NB4 (cell line): ENCODE results near the gene KLC1.

ENCODE experiments used
- CTCF ChIP-seq: IDR thresholded peaks from one replicate; pipeline ENCODE4 v1.5.1; 2012; ENCODE audit warnings: low read depth, low read length
- MAX ChIP-seq: IDR thresholded peaks from 2 replicates; pipeline ENCODE4 v1.6.1; 2011; ENCODE audit warnings: low read depth, low read length
- MYC ChIP-seq: IDR thresholded peaks from 2 replicates; pipeline ENCODE4 v1.6.1; 2011; ENCODE audit warnings: low read depth, low read length
- POLR2A ChIP-seq: IDR thresholded peaks from 2 replicates; pipeline ENCODE4 v1.6.1; 2011; ENCODE audit warnings: mild to moderate bottlenecking; ENCODE audit not compliant: insufficient read length; ENCODE audit errors: extremely low read depth

GRCh38 chr14:103663506-103663905 is 34.5 kb downstream of the KLC1 start:
- TF ChIP-seq CTCF (no peak), MAX (no peak), MYC (no peak), POLR2A (no peak)
